GM13977 (cell line): ENCODE data around the gene SCN9A.

Experiments used
- DNase-seq: peaks from one replicate; pipeline ENCODE4 v3.0.0; 2012; ENCODE audit warnings: low spot score
- CTCF ChIP-seq: IDR thresholded peaks from 2 replicates; pipeline ENCODE4 v1.5.1; 2012; ENCODE audit warnings: mild to moderate bottlenecking, control low read depth; ENCODE audit not compliant: insufficient read depth; ENCODE audit errors: extremely low read depth, missing control alignments
- in situ Hi-C: fragments of 300-500 bp; cut with MboI; formaldehyde crosslinking; loops from one replicate; pipeline ENCODE4 v1.12.0; 2022; ENCODE audit warnings: low sequenced_read_pairs, low pct_unique_long_range_greater_than_20kb, mixed read lengths, inconsistent platforms; ENCODE audit not compliant: unreplicated experiment

Gene SCN9A

GRCh38 chr2:166163775-166164174 lies 212.0 kb downstream of the SCN9A start:
- no peak for TF ChIP-seq CTCF
- DNase-seq, result no peak
- in situ Hi-C loops, result no loop called here

- DNase-seq, result no peak
- in situ Hi-C loops, result no loop called here
- no peak for TF ChIP-seq CTCF
Measured at GRCh38 chr2:166158546-166158945, 217.2 kb downstream of the SCN9A start.

- DNase-seq, result no peak
- in situ Hi-C loops, result no loop called here
- TF ChIP-seq CTCF, result no peak
Measured at GRCh38 chr2:166157578-166157977, 218.2 kb downstream of the SCN9A start.

- in situ Hi-C loops, result no loop called here
- DNase-seq, result no peak
- no peak for TF ChIP-seq CTCF
Measured at GRCh38 chr2:166156985-166157490, 218.7 kb downstream of the SCN9A start.

GRCh38 chr2:166155589-166155988 lies 220.2 kb downstream of the SCN9A start:
- no peak for DNase-seq
- in situ Hi-C loops, result no loop called here
- no peak for TF ChIP-seq CTCF

GRCh38 chr2:166154685-166155338 lies 220.9 kb downstream of the SCN9A start:
- in situ Hi-C loops, result no loop called here
- DNase-seq, result no peak
- no peak for TF ChIP-seq CTCF
